WERI-Rb-1 (cell line): Measurements from ENCODE around the gene IL3.

Experiments
- DNase-seq: peaks from one replicate; pipeline ENCODE4 v3.0.0-alpha.2; 2020
- H3K27ac ChIP-seq: fragments of 250-450 bp; sonication (Bioruptor Pico); 2 replicates; pipeline ENCODE4 v1.5.1; 2020; ENCODE audit warnings: mild to moderate bottlenecking, moderate library complexity
- H3K27me3 ChIP-seq: fragments of 250-450 bp; sonication (Bioruptor Pico); 2 replicates; pipeline ENCODE4 v1.5.1; 2021; ENCODE audit warnings: mild to moderate bottlenecking, low read depth, moderate library complexity; ENCODE audit not compliant: insufficient read depth, severe bottlenecking
- H3K36me3 ChIP-seq: fragments of 250-450 bp; sonication (Bioruptor Pico); 2 replicates; pipeline ENCODE4 v1.5.1; 2020; ENCODE audit warnings: mild to moderate bottlenecking, moderate library complexity
- H3K4me3 ChIP-seq: 2 replicates; pipeline ENCODE4 v1.5.1; 2011; ENCODE audit warnings: low read depth, mild to moderate bottlenecking, control low read depth, low read length
- H3K9me3 ChIP-seq: fragments of 250-450 bp; sonication (Bioruptor Pico); 2 replicates; pipeline ENCODE4 v1.5.1; 2021; ENCODE audit warnings: mild to moderate bottlenecking, moderate library complexity; ENCODE audit not compliant: severe bottlenecking
- CTCF ChIP-seq: IDR thresholded peaks from 2 replicates; pipeline ENCODE4 v1.5.1; 2011; ENCODE audit warnings: low read depth, mild to moderate bottlenecking, control low read depth, inconsistent platforms, low read length

The IL3 gene

GRCh38 chr5:132112111-132112510 lies 51.7 kb downstream of the IL3 start:
- DNase-seq, result no peak
- Histone ChIP-seq H3K4me3 (no peak overlapping the region), H3K27me3 (no peaks in the 10 kb centered on the region), H3K9me3 (no peaks in the 10 kb centered on the region), H3K27ac (no peak overlapping the region), H3K36me3 (no peaks in the 10 kb centered on the region)
- TF ChIP-seq CTCF, result no peak
